Measurements from ENCODE around the gene TRAP1.

TRAP1 gene

GRCh38 chr16:3689731-3690130 lies 27.6 kb downstream of the TRAP1 start:
- DNase-seq (ENCODE audit: extremely low spot score), result no peak
- TF ChIP-seq TARDBP (IDR thresholded peaks at IDR 0.05) (no peak), L3MBTL2 (conservative IDR thresholded peaks at IDR 0.05) (no peak), HDGF (IDR thresholded peaks at IDR 0.05; ENCODE audit: borderline replicate concordance) (no peak), CTBP1 (IDR thresholded peaks at IDR 0.05; ENCODE audit: borderline replicate concordance) (no peak), SUZ12 (IDR thresholded peaks at IDR 0.05) (no peak), ARNT (IDR thresholded peaks at IDR 0.05) (no peak), PKNOX1 (IDR thresholded peaks at IDR 0.05) (no peak), ELF4 (IDR thresholded peaks at IDR 0.05) (no peak), NFRKB (IDR thresholded peaks at IDR 0.05) (no peak)
- ChIA-PET POLR2A (interaction anchor here (3.4 kb wide), 1 partner anchor 28 kb away, joined by 11 read pairs; the partner anchor contains the start of gene TRAP1), CTCF (interaction anchor here (1.0 kb wide), 1 partner anchor 15 kb away, joined by 3 read pairs; no protein-coding TSS in a partner anchor)

GRCh38 chr16:3687792-3688191 lies 29.5 kb downstream of the TRAP1 start:
- POLR2A ChIA-PET, result interaction anchor here (1.1 kb wide), 1 partner anchor 9 kb away, joined by 3 read pairs; no protein-coding TSS in a partner anchor
- DNase-seq (ENCODE audit: extremely low spot score), result no peak
- CTCF ChIA-PET, result no interaction called here
- no peak for TF ChIP-seq FOXK2 (IDR thresholded peaks at IDR 0.05)
- no peak for TF ChIP-seq LEF1 (IDR thresholded peaks at IDR 0.05; ENCODE audit: borderline replicate concordance)
- no peak for TF ChIP-seq TARDBP (IDR thresholded peaks at IDR 0.05)
- no peak for TF ChIP-seq FOXA1 (IDR thresholded peaks at IDR 0.05)
- no peak for TF ChIP-seq HDGF (IDR thresholded peaks at IDR 0.05; ENCODE audit: borderline replicate concordance)
- no peak for TF ChIP-seq ARNT (IDR thresholded peaks at IDR 0.05)
- TF ChIP-seq ELF4 (IDR thresholded peaks at IDR 0.05), result no peak
- no peak for TF ChIP-seq BHLHE40 (IDR thresholded peaks at IDR 0.05; ENCODE audit: borderline replicate concordance)
- TF ChIP-seq ZNF384 (IDR thresholded peaks at IDR 0.05), result no peak
- no peak for TF ChIP-seq SP1 (IDR thresholded peaks at IDR 0.05)

- POLR2A ChIA-PET, result interaction anchor here (1.1 kb wide), 1 partner anchor 9 kb away, joined by 3 read pairs; no protein-coding TSS in a partner anchor
- TF ChIP-seq ZNF384 (IDR thresholded peaks at IDR 0.05) (no peak), PKNOX1 (IDR thresholded peaks at IDR 0.05) (no peak), TARDBP (IDR thresholded peaks at IDR 0.05) (no peak), NFRKB (IDR thresholded peaks at IDR 0.05) (no peak), FOXK2 (IDR thresholded peaks at IDR 0.05) (no peak), LEF1 (IDR thresholded peaks at IDR 0.05; ENCODE audit: borderline replicate concordance) (no peak), BHLHE40 (IDR thresholded peaks at IDR 0.05; ENCODE audit: borderline replicate concordance) (no peak), SP1 (IDR thresholded peaks at IDR 0.05) (no peak), L3MBTL2 (conservative IDR thresholded peaks at IDR 0.05) (no peak), ELF4 (IDR thresholded peaks at IDR 0.05) (no peak), FOXM1 (IDR thresholded peaks at IDR 0.05; ENCODE audit: borderline replicate concordance) (no peak), FOXA1 (IDR thresholded peaks at IDR 0.05) (no peak), CTBP1 (IDR thresholded peaks at IDR 0.05; ENCODE audit: borderline replicate concordance) (no peak), HDGF (IDR thresholded peaks at IDR 0.05; ENCODE audit: borderline replicate concordance) (no peak), SUZ12 (IDR thresholded peaks at IDR 0.05) (no peak), ARNT (IDR thresholded peaks at IDR 0.05) (no peak)
- CTCF ChIA-PET, result no interaction called here
- no peak for DNase-seq (ENCODE audit: extremely low spot score)
Measured at GRCh38 chr16:3687021-3687420, 30.3 kb downstream of the TRAP1 start.

- DNase-seq (ENCODE audit: extremely low spot score), result no peak
- TF ChIP-seq ELF4 (IDR thresholded peaks at IDR 0.05) (no peak), HDGF (IDR thresholded peaks at IDR 0.05; ENCODE audit: borderline replicate concordance) (no peak), L3MBTL2 (conservative IDR thresholded peaks at IDR 0.05) (no peak), BHLHE40 (IDR thresholded peaks at IDR 0.05; ENCODE audit: borderline replicate concordance) (no peak), SUZ12 (IDR thresholded peaks at IDR 0.05) (no peak), CTBP1 (IDR thresholded peaks at IDR 0.05; ENCODE audit: borderline replicate concordance) (no peak), FOXK2 (IDR thresholded peaks at IDR 0.05) (no peak), ZNF384 (IDR thresholded peaks at IDR 0.05) (no peak), NFRKB (IDR thresholded peaks at IDR 0.05) (no peak), TARDBP (IDR thresholded peaks at IDR 0.05) (no peak)
- ChIA-PET CTCF (interaction anchor here (0.8 kb wide), 1 partner anchor 10 kb away, joined by 3 read pairs; no protein-coding TSS in a partner anchor), POLR2A (no interaction called here)
Measured at GRCh38 chr16:3681206-3681605, 36.1 kb downstream of the TRAP1 start.

- CTCF ChIA-PET, result no interaction called here
- POLR2A ChIA-PET, result no interaction called here
- no peak for TF ChIP-seq FOXA1 (IDR thresholded peaks at IDR 0.05)
- TF ChIP-seq PKNOX1 (IDR thresholded peaks at IDR 0.05), result no peak
- no peak for TF ChIP-seq BHLHE40 (IDR thresholded peaks at IDR 0.05; ENCODE audit: borderline replicate concordance)
- no peak for TF ChIP-seq CTBP1 (IDR thresholded peaks at IDR 0.05; ENCODE audit: borderline replicate concordance)
- no peak for TF ChIP-seq LEF1 (IDR thresholded peaks at IDR 0.05; ENCODE audit: borderline replicate concordance)
- no peak for TF ChIP-seq ELF4 (IDR thresholded peaks at IDR 0.05)
- TF ChIP-seq HDGF (IDR thresholded peaks at IDR 0.05; ENCODE audit: borderline replicate concordance), result no peak
- no peak for TF ChIP-seq TARDBP (IDR thresholded peaks at IDR 0.05)
- no peak for TF ChIP-seq FOXM1 (IDR thresholded peaks at IDR 0.05; ENCODE audit: borderline replicate concordance)
- TF ChIP-seq NFRKB (IDR thresholded peaks at IDR 0.05), result no peak
- no peak for TF ChIP-seq SP1 (IDR thresholded peaks at IDR 0.05)
- no peak for TF ChIP-seq L3MBTL2 (conservative IDR thresholded peaks at IDR 0.05)
- no peak for TF ChIP-seq ZNF384 (IDR thresholded peaks at IDR 0.05)
- TF ChIP-seq ARNT (IDR thresholded peaks at IDR 0.05), result no peak
- no peak for DNase-seq (ENCODE audit: extremely low spot score)
Measured at GRCh38 chr16:3677994-3678393, 39.3 kb downstream of the TRAP1 start.

GRCh38 chr16:3675601-3676130 lies 41.7 kb downstream of the TRAP1 start:
- POLR2A ChIA-PET, result no interaction called here
- no peak for TF ChIP-seq HDGF (IDR thresholded peaks at IDR 0.05; ENCODE audit: borderline replicate concordance)
- no peak for TF ChIP-seq SP1 (IDR thresholded peaks at IDR 0.05)
- TF ChIP-seq FOXA1 (IDR thresholded peaks at IDR 0.05), result no peak
- no peak for TF ChIP-seq NFRKB (IDR thresholded peaks at IDR 0.05)
- CTCF ChIA-PET, result no interaction called here
- no peak for DNase-seq (ENCODE audit: extremely low spot score)
